ENCODE data around the gene KCNJ1.

DNA sequence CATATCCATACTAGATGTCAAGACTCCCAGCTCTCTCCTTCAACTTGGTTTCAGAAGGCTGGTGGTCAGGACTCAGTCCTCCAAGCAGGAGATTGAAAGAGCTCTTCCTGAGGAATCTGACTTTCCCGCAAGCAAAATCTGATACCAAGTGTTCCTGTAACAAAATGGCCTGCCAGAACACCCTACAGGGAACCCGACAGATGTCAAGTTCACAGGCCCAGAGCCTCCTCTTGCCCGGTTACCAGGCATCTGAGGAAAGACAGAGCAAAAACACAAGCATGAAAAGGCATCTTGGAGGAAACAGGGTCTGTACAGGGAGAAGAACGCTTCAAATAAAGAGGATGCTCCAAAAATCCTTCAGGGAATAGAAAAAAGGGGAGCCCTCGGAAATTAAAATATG lies 15.4 kb upstream of the KCNJ1 start:
- TF ChIP-seq POLR2A (IDR thresholded peaks at IDR 0.05) = no peak
- TF ChIP-seq, protein P1, sequence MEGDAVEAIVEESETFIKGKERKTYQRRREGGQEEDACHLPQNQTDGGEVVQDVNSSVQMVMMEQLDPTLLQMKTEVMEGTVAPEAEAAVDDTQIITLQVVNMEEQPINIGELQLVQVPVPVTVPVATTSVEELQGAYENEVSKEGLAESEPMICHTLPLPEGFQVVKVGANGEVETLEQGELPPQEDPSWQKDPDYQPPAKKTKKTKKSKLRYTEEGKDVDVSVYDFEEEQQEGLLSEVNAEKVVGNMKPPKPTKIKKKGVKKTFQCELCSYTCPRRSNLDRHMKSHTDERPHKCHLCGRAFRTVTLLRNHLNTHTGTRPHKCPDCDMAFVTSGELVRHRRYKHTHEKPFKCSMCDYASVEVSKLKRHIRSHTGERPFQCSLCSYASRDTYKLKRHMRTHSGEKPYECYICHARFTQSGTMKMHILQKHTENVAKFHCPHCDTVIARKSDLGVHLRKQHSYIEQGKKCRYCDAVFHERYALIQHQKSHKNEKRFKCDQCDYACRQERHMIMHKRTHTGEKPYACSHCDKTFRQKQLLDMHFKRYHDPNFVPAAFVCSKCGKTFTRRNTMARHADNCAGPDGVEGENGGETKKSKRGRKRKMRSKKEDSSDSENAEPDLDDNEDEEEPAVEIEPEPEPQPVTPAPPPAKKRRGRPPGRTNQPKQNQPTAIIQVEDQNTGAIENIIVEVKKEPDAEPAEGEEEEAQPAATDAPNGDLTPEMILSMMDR (IDR thresholded peaks at IDR 0.05) = no peak

Data from stomach (tissue), 4 donors.